K562 (cell line): ENCODE measurements around the gene A1BG. TPM values are rescaled to one million over a fixed set of nuclear protein-coding genes. Genes with fewer than 3 reads are reported as not detected.

ENCODE experiments used
- HNRNPLL ChIP-seq: fragments of 200-400 bp; formaldehyde crosslinking; IDR thresholded peaks from 2 replicates; pipeline ENCODE4 v1.6.1; 2017; ENCODE audit warnings: low read length, low read depth, mild to moderate bottlenecking; ENCODE audit not compliant: poor library complexity, severe bottlenecking
- KAT8 ChIP-seq: fragments of 450-650 bp; IDR thresholded peaks from 2 replicates; pipeline ENCODE4 v1.6.1; 2016; ENCODE audit warnings: low read depth, mild to moderate bottlenecking
- POLR2A ChIP-seq: fragments of 450-650 bp; conservative IDR thresholded peaks from 2 replicates; pipeline ENCODE4 v1.6.1; 2016
- POLR2H ChIP-seq: IDR thresholded peaks from 2 replicates; pipeline ENCODE4 v1.6.1; 2016; ENCODE audit warnings: missing genetic modification characterization, low read depth, mild to moderate bottlenecking, control low read depth, missing compliant biosample characterization, moderate library complexity
- ZFP36 ChIP-seq: fragments of 150-350 bp; IDR thresholded peaks from 2 replicates; pipeline ENCODE4 v1.6.1; 2018; ENCODE audit warnings: low read length, low read depth; ENCODE audit not compliant: partially characterized antibody
- polyA plus RNA-seq, 8 experiments: library from polyadenylated mRNA; depleted of rRNA in 4 of 8; stranded (reverse) in 5 of 8; unstranded in 3 of 8; fragments of >200 nt; fragmentation: Nextera tagmentation in 2 of 8; fragmentation: Illumina TruSeq in 1 of 8; extraction: Ambion mirVana in 2 of 8; extraction: Trizol in 1 of 8; gene quantifications; 2 replicates each; pipeline versions ENCODE4 v1.2.1 to v1.2.3, GENCODE V29; 2011 to 2014; ENCODE audit warnings: inconsistent platforms in 1 of 8, missing spikeins in 1 of 8
- total RNA-seq, 7 experiments: library from RNA; depleted of rRNA in 6 of 7; stranded (reverse); fragments of >200 nt in 6 of 7; fragmentation: Illumina TruSeq in 2 of 7; extraction: Trizol in 2 of 7; gene quantifications; 2 replicates each; pipeline versions ENCODE4 v1.2.1 to v1.2.3, GENCODE V29; 2011 to 2021; ENCODE audit warnings: low replicate concordance in 1 of 7
- TF ChIP-seq, protein P1 (sequence below), 2 experiments: fragments of 450-650 bp in 1 of 2; sonication (generic) in 1 of 2; formaldehyde crosslinking in 1 of 2; IDR thresholded peaks; 2 replicates each; pipeline versions ENCODE4 v1.7.1 to v1.9.0; 2016 to 2022; ENCODE audit warnings: inconsistent platforms in 1 of 2, mild to moderate bottlenecking in 1 of 2, missing genetic modification reagents in 1 of 2
- TF ChIP-seq, protein P2 (sequence below): fragments of 450-650 bp; formaldehyde crosslinking; IDR thresholded peaks from 2 replicates; pipeline ENCODE4 v1.4.0; 2020; ENCODE audit warnings: mild to moderate bottlenecking, mixed read lengths
- TF ChIP-seq, protein P3 (sequence below): fragments of 250-450 bp; sonication (Bioruptor Pico); IDR thresholded peaks from 2 replicates; pipeline ENCODE4 v1.4.0; 2020; ENCODE audit warnings: mild to moderate bottlenecking, moderate library complexity, borderline replicate concordance
- TF ChIP-seq, protein P4 (sequence below): sonication (generic); formaldehyde crosslinking; IDR thresholded peaks from 2 replicates; pipeline ENCODE4 v1.8.0; 2022; ENCODE audit warnings: missing genetic modification reagents, mild to moderate bottlenecking, borderline replicate concordance

Gene A1BG
- total and polyA plus RNA-seq, 9 of the 15 experiments (the other 6 are each of a cell fraction or from before 2014, with no cell fraction given), result 0.10 to 19.8 (median 2.6) TPM

DNA sequence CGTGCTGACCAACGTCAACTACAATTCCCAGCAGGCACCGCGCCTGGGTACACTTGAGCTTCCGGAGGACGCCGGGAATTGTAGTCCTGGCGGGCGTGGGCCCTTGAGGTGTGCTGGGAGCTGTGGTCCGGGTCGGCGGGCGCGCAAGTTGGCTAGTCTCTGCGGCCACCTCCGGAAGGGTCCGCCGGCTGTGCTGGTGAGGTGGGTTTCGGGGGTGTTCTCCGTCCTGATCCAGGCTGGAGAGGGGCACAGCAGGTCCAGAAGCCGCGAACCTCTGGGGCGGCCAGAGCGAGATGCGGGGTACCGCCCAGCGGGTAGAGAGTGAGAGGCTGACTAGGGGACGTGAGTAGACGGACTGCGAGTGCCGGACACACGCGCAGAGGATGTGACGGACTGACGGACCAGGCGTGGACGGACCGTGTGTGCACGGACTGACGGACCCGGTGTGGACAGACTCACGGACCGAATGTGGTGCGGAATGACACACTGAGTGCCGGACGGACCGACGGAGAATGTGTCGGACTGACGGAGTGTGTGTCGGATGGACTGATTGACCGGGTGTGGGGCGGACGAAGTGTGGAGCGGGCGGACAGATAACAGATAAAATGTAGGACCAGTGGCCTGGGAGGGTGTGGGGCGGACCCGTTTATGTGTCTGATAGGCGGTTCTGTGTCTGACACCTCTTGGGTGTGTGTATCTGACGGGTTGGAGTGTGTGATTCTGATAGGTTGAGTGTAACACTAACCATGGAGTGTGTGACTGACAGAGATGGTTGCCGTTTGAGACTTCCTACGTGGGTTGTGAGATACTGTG is 26.2 kb downstream of the A1BG start, which contains the start of gene ZSCAN22 (continued):
- TF ChIP-seq HNRNPLL (peak; percentile 74), KAT8 (no peak), POLR2H (tag) (0 out of 2 replicates have a peak, but pooled peaks have one; percentile 41), ZFP36 (no peak), POLR2A (peak; percentile 96)
- TF ChIP-seq, protein P1, sequence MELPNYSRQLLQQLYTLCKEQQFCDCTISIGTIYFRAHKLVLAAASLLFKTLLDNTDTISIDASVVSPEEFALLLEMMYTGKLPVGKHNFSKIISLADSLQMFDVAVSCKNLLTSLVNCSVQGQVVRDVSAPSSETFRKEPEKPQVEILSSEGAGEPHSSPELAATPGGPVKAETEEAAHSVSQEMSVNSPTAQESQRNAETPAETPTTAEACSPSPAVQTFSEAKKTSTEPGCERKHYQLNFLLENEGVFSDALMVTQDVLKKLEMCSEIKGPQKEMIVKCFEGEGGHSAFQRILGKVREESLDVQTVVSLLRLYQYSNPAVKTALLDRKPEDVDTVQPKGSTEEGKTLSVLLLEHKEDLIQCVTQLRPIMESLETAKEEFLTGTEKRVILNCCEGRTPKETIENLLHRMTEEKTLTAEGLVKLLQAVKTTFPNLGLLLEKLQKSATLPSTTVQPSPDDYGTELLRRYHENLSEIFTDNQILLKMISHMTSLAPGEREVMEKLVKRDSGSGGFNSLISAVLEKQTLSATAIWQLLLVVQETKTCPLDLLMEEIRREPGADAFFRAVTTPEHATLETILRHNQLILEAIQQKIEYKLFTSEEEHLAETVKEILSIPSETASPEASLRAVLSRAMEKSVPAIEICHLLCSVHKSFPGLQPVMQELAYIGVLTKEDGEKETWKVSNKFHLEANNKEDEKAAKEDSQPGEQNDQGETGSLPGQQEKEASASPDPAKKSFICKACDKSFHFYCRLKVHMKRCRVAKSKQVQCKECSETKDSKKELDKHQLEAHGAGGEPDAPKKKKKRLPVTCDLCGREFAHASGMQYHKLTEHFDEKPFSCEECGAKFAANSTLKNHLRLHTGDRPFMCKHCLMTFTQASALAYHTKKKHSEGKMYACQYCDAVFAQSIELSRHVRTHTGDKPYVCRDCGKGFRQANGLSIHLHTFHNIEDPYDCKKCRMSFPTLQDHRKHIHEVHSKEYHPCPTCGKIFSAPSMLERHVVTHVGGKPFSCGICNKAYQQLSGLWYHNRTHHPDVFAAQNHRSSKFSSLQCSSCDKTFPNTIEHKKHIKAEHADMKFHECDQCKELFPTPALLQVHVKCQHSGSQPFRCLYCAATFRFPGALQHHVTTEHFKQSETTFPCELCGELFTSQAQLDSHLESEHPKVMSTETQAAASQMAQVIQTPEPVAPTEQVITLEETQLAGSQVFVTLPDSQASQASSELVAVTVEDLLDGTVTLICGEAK (IDR thresholded peaks at IDR 0.05), result peak; percentile 99
- TF ChIP-seq, protein P1 (CRISPR knock-in tag; IDR thresholded peaks at IDR 0.05), result no peak
- TF ChIP-seq, protein P2, sequence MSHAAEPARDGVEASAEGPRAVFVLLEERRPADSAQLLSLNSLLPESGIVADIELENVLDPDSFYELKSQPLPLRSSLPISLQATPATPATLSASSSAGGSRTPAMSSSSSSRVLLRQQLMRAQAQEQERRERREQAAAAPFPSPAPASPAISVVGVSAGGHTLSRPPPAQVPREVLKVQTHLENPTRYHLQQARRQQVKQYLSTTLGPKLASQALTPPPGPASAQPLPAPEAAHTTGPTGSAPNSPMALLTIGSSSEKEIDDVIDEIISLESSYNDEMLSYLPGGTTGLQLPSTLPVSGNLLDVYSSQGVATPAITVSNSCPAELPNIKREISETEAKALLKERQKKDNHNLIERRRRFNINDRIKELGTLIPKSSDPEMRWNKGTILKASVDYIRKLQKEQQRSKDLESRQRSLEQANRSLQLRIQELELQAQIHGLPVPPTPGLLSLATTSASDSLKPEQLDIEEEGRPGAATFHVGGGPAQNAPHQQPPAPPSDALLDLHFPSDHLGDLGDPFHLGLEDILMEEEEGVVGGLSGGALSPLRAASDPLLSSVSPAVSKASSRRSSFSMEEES (CRISPR knock-in tag), result no peak
- TF ChIP-seq, protein P3, sequence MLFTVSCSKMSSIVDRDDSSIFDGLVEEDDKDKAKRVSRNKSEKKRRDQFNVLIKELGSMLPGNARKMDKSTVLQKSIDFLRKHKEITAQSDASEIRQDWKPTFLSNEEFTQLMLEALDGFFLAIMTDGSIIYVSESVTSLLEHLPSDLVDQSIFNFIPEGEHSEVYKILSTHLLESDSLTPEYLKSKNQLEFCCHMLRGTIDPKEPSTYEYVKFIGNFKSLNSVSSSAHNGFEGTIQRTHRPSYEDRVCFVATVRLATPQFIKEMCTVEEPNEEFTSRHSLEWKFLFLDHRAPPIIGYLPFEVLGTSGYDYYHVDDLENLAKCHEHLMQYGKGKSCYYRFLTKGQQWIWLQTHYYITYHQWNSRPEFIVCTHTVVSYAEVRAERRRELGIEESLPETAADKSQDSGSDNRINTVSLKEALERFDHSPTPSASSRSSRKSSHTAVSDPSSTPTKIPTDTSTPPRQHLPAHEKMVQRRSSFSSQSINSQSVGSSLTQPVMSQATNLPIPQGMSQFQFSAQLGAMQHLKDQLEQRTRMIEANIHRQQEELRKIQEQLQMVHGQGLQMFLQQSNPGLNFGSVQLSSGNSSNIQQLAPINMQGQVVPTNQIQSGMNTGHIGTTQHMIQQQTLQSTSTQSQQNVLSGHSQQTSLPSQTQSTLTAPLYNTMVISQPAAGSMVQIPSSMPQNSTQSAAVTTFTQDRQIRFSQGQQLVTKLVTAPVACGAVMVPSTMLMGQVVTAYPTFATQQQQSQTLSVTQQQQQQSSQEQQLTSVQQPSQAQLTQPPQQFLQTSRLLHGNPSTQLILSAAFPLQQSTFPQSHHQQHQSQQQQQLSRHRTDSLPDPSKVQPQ (CRISPR knock-in tag), result no peak
- TF ChIP-seq, protein P4, sequence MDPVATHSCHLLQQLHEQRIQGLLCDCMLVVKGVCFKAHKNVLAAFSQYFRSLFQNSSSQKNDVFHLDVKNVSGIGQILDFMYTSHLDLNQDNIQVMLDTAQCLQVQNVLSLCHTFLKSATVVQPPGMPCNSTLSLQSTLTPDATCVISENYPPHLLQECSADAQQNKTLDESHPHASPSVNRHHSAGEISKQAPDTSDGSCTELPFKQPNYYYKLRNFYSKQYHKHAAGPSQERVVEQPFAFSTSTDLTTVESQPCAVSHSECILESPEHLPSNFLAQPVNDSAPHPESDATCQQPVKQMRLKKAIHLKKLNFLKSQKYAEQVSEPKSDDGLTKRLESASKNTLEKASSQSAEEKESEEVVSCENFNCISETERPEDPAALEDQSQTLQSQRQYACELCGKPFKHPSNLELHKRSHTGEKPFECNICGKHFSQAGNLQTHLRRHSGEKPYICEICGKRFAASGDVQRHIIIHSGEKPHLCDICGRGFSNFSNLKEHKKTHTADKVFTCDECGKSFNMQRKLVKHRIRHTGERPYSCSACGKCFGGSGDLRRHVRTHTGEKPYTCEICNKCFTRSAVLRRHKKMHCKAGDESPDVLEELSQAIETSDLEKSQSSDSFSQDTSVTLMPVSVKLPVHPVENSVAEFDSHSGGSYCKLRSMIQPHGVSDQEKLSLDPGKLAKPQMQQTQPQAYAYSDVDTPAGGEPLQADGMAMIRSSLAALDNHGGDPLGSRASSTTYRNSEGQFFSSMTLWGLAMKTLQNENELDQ (CRISPR knock-in tag), result no peak
